ENCODE results near the gene ATG9B.

DNA sequence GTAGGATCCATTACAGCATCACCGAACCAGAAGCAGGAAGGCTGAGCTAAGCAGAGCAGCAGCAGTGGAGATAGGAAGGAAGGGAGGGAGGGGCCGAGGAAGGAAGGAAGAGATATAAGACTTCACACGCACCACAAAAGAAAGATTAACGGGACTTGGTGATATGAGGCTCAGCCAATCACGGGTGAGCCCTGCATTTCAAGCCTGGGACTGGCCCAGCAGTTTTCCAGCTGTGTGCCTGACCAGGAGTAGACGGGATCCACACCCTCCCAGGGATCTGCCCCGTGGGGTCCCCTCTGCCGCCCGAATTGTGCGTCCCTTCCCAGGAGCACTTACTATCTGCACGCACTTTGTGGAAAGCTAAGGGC is 16.2 kb downstream of the ATG9B start:
- TF ChIP-seq EZH2 (IDR thresholded peaks at IDR 0.05; ENCODE audit: borderline replicate concordance) (no peak), EZH2phosphoT487 (IDR thresholded peaks at IDR 0.05; ENCODE audit: low read depth, severe bottlenecking, unreplicated experiment) (no peak)
- TF ChIP-seq, protein P1, sequence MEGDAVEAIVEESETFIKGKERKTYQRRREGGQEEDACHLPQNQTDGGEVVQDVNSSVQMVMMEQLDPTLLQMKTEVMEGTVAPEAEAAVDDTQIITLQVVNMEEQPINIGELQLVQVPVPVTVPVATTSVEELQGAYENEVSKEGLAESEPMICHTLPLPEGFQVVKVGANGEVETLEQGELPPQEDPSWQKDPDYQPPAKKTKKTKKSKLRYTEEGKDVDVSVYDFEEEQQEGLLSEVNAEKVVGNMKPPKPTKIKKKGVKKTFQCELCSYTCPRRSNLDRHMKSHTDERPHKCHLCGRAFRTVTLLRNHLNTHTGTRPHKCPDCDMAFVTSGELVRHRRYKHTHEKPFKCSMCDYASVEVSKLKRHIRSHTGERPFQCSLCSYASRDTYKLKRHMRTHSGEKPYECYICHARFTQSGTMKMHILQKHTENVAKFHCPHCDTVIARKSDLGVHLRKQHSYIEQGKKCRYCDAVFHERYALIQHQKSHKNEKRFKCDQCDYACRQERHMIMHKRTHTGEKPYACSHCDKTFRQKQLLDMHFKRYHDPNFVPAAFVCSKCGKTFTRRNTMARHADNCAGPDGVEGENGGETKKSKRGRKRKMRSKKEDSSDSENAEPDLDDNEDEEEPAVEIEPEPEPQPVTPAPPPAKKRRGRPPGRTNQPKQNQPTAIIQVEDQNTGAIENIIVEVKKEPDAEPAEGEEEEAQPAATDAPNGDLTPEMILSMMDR (IDR thresholded peaks at IDR 0.05; ENCODE audit: poor library complexity), result no peak
